OCI-LY7 (cell line): ENCODE data around the gene HPF1. TPM values are rescaled to one million over a fixed set of nuclear protein-coding genes. Genes with fewer than 3 reads are reported as not detected.

Experiments
- total RNA-seq, 2 experiments: library from RNA; depleted of rRNA in 1 of 2; stranded (reverse); fragments of >200 nt in 1 of 2; shearing (Covaris generic) in 1 of 2; gene quantifications; 2 replicates each; pipeline ENCODE4 v1.2.3, GENCODE V29; 2014 to 2022

HPF1 gene
- total RNA-seq, 2 experiments from 2014 or later: 11.8 to 29.5 TPM

Other genes with a start within 250 kb of the HPF1 start
- 7.4 and 7.9 TPM in 2 replicates for gene NEK1, start 145.4 kb downstream of the HPF1 start, total RNA-seq (2014; rRNA removed; shearing (Covaris generic))
- 26.2 and 27.5 TPM in 2 replicates for gene NEK1, start 145.4 kb downstream of the HPF1 start, total RNA-seq (2022)
- 17.8 and 23.0 TPM in 2 replicates for gene CLCN3, start 137.4 kb downstream of the HPF1 start, total RNA-seq (2014; rRNA removed; shearing (Covaris generic))
- 37.5 and 42.0 TPM in 2 replicates for gene CLCN3, start 137.4 kb downstream of the HPF1 start, total RNA-seq (2022)